HG03520 (cell line): ENCODE results near the gene AGAP9.
"Not testable (repeated sequence)": the region's sequence is repeated elsewhere in the genome, so short reads cannot be mapped to it uniquely, and the experiment has no call there.

Experiments
- ATAC-seq: cut with Tn5 transposase; IDR thresholded peaks from one replicate; pipeline ENCODE4 v1.9.1; 2021; ENCODE audit warnings: mild to moderate bottlenecking, moderate library complexity; ENCODE audit not compliant: unreplicated experiment

Gene AGAP9

DNA sequence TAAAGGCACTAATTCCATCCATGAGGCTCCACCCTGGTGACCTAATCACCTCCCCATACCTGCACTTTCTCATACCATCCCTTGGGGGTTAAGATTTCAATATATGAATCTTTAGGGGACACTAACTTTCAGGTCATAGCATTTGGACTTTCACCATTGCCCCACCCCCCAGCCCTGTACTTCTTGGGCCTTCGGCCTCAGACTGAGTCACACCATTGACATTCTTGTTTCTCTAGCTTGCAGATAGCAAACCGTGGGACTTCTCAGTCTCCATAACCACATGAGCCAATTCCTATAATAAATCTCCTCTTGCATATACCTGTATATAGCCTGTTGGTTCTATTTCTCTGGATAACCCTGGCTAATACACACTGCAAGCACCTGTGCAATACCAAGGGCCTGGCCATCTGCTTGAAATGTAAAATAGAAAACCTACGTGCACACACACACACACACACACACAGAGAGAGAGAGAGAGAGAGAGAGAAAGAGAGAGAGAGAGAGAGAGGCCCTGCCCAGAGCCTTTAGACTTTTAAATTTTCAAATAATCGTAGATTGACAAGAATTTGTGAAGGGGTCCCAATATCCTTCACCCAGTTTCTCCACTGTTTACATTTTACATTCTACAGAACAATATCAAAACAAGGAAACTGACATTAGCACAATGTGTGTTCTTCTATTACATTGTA is 64.8 kb downstream of the AGAP9 start:
- ATAC-seq = no peak

GRCh38 chr10:47457826-47458225 is 65.6 kb downstream of the AGAP9 start:
- ATAC-seq = no peak

DNA sequence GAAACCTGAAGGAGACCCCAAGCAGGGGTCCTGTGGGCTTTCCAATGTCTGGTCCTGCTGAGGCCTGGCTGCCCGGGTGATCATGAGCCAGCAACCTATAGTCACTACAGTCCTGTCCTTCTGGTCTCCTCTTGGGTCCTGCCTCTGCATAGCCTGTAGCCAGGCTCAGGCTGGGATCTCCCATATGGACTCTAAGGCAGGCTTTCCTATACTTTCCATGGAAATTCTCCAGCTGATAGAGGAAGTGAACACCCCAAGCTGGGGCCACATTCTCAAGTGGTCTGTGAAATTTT is 66.0 kb downstream of the AGAP9 start:
- no peak for ATAC-seq

- no peak for ATAC-seq
Measured at GRCh38 chr10:47456794-47457527, 66.5 kb downstream of the AGAP9 start.

- ATAC-seq = no peak
Measured at GRCh38 chr10:47456079-47456785, 67.2 kb downstream of the AGAP9 start.

GRCh38 chr10:47455350-47456078 is 67.9 kb downstream of the AGAP9 start:
- ATAC-seq = not testable (repeated sequence)

GRCh38 chr10:47454780-47455058 is 68.7 kb downstream of the AGAP9 start:
- ATAC-seq = no peak

- no peak for ATAC-seq
Measured at GRCh38 chr10:47454008-47454779, 69.2 kb downstream of the AGAP9 start.

- no peak for ATAC-seq
Measured at GRCh38 chr10:47453141-47454007, 70.1 kb downstream of the AGAP9 start.

DNA sequence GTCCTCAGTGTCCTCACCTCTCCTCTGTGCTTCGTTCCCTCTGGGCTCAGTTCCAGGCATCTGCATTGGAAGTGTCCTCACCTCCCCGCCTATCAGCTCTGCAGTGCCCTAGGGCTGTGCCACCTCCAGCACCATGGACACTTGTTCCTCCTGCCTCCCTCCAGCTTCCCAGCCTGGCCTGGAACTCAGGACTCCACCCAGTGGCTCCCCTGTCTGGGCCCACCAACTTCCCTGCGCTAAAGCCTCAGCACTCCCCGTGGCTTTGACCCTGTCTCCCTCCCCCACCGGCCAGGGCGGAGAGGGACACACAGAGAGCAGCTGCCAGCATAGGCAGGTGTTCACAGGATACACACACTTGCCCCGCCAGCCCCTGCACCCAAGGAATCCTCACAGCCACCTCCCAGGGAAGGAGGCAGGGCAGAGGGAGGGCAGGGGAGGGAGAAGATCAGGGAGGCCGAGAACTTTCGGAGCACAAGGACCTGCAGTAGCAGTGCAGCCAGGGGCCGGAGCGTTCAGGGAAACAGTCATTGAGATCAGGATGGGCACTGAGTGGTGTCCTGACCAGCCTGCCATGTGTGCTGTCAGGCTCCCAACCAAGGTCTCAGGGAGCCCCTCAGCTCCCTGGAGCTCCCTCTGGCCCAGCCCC is 70.8 kb downstream of the AGAP9 start:
- ATAC-seq = no peak

DNA sequence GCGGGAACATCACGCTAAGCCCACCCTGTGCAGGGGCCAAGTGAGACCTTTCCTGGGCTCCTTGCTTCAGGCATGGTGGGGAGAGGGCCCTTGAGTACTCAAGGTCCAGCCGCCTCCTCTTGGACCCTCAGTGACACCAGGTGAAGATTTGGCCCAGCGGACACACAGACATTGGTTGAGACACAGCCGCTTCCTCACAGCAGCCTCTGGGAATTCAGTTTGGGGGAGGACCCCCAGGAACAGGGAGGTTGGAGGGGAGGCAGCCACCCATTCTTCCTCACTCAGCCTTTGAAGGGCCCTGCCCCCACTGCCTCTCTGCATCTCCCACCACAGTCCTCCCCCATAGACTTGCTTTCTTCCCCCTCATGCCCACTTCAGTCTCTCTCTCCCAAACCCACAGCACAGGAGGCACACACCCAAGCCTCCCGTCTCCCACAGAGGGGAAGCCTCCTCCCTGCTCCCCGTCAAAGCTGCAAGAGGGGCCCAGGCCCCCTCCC is 71.4 kb downstream of the AGAP9 start:
- ATAC-seq = no peak
